Fibroblast of pulmonary artery (primary cell): ENCODE data around the gene NT5C3A.

Source experiments
- DNase-seq: peaks from one replicate; pipeline ENCODE4 v3.0.0-alpha.2; 2010; ENCODE audit warnings: low read depth
- H3K4me3 ChIP-seq: replicated peaks from 2 replicates; pipeline ENCODE4 v1.5.1; 2011; ENCODE audit warnings: low read depth, mild to moderate bottlenecking, control low read depth, low read length, moderate library complexity
- CTCF ChIP-seq: IDR thresholded peaks from 2 replicates; pipeline ENCODE4 v1.5.1; 2011; ENCODE audit warnings: mild to moderate bottlenecking, control low read depth, low read length, inconsistent platforms; ENCODE audit errors: missing control alignments

NT5C3A gene

GRCh38 chr7:33041631-33042428, 20.7 kb downstream of the NT5C3A start:
- no peak for DNase-seq
- H3K4me3 ChIP-seq = no peak overlapping the region
- TF ChIP-seq CTCF = no peak

GRCh38 chr7:33040803-33041516, 21.6 kb downstream of the NT5C3A start:
- no peak overlapping the region for H3K4me3 ChIP-seq
- TF ChIP-seq CTCF = no peak
- no peak for DNase-seq

- no peak for TF ChIP-seq CTCF
- DNase-seq = no peak
- peak overlapping the region; percentile 58 for H3K4me3 ChIP-seq
Observed at GRCh38 chr7:33039903-33040292, 22.7 kb downstream of the NT5C3A start.

- DNase-seq = peak; percentile 37
- no peak for TF ChIP-seq CTCF
- H3K4me3 ChIP-seq = peak overlapping the region; percentile 58
Observed at GRCh38 chr7:33039257-33039902, 23.2 kb downstream of the NT5C3A start.

GRCh38 chr7:33038639-33039038, 23.9 kb downstream of the NT5C3A start:
- TF ChIP-seq CTCF = no peak
- no peak for DNase-seq
- H3K4me3 ChIP-seq = no peak overlapping the region

- no peak for DNase-seq
- no peak for TF ChIP-seq CTCF
- no peak overlapping the region for H3K4me3 ChIP-seq
Observed at GRCh38 chr7:33035776-33036175, 26.8 kb downstream of the NT5C3A start.
